ENCODE measurements around the gene CHSY1.

The CHSY1 gene

DNA sequence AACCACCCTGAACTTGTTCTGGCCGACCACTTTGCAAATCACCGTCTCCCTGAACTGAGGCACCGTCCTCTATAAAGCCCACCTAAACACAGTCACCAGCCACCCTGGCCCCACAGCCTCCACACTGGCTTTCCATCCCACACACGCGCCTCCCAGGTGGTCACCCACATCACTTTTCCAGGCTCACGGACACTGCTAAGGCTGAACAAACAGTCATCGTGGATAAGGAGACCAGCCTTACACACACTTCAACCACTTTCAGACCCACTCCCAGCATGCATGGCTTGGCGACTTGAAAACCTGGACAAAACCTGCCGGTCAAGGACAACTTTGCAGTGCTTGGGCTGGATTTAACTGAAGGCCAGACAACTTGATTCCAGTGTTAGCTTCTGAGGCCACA is 8.4 kb downstream of the CHSY1 start:
- H3K4me3 ChIP-seq (ENCODE audit: low read depth, low read length) = no peak overlapping the region
- TF ChIP-seq, protein P1, sequence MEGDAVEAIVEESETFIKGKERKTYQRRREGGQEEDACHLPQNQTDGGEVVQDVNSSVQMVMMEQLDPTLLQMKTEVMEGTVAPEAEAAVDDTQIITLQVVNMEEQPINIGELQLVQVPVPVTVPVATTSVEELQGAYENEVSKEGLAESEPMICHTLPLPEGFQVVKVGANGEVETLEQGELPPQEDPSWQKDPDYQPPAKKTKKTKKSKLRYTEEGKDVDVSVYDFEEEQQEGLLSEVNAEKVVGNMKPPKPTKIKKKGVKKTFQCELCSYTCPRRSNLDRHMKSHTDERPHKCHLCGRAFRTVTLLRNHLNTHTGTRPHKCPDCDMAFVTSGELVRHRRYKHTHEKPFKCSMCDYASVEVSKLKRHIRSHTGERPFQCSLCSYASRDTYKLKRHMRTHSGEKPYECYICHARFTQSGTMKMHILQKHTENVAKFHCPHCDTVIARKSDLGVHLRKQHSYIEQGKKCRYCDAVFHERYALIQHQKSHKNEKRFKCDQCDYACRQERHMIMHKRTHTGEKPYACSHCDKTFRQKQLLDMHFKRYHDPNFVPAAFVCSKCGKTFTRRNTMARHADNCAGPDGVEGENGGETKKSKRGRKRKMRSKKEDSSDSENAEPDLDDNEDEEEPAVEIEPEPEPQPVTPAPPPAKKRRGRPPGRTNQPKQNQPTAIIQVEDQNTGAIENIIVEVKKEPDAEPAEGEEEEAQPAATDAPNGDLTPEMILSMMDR (IDR thresholded peaks at IDR 0.05; ENCODE audit: borderline replicate concordance, insufficient read depth, low read depth, low read length) = no peak

DNA sequence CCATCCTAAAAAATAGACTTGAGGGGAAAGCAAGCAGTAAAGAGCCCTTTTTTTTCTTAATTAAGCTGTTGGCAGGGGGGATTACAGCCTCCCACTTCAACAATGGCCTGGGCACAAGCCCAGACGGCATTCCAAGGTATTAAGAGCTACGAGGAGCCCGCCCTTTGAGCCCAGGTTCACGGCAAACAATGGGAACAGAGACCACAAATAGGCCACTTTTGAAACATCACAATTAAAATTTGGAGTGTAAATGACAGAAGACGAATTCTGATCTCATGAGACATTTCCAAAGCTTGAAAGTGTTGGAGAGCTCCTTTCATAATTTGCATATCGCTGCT is 8.9 kb downstream of the CHSY1 start:
- TF ChIP-seq, protein P1 (IDR thresholded peaks at IDR 0.05; ENCODE audit: borderline replicate concordance, insufficient read depth, low read depth, low read length) = no peak

DNA sequence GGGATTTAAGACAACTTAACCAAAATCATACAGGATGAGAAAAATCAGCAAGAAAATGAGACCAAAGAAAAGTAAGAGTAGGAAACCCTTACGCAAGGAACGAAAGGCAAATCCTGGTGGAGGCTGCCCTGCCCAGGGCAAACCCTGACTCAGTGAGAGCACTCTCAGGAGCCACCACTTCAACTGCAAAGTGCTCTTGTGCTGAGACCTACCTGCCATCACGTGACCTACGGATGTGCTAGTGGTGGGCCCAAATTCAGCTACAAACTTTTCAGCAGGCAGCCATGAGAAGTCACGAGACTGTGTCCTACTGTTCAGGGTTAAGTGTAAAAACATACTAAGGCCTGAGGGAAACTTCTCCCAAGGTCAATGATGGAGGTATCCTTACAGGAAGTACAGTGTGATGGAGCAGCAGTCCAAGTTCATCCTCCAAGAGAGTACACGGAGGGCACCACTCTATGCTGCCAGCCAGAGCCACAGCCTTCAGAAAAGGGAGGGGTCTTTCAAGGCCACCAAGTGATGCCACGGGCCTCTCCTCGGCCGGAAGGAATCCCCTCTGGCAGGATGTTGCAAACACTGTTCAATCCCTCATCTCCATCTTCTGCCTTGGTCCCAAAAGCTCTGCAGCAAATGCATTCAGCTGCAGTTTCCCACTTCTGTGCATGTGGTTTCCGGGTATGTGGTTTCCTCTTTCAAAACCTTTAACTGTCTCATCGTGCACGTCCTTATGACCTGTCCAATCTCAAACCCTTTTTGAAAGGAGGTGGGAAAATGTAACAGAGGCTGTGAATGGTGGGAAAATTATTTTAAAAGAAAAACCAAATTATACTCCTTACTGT is 9.5 kb downstream of the CHSY1 start:
- TF ChIP-seq, protein P1 (IDR thresholded peaks at IDR 0.05; ENCODE audit: borderline replicate concordance, insufficient read depth, low read depth, low read length) = no peak

More for the DNA sequence above, 8.9 kb downstream of the CHSY1 start:
- no peak overlapping the region for H3K4me3 ChIP-seq (ENCODE audit: low read depth, low read length)

DNA sequence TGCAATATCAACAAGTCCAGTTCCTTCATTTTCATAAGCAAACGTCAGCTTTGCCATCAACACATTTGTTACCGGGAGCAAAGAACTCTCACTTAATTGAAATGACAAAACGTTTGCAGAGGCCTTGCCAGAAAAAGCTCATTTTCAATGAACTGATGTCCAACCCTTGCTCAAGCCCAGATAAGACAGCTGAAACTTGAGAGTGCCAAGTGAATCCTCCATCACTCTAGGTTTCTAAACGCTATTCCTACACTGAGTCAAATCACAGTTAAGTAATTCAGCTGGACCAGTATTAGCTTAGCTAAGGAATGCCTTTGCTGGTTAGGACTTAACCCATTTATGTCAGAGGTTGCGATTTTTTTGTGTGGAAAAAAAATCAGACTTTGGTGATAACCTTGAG is 11.5 kb downstream of the CHSY1 start:
- TF ChIP-seq, protein P1 (IDR thresholded peaks at IDR 0.05; ENCODE audit: borderline replicate concordance, insufficient read depth, low read depth, low read length) = no peak
- H3K4me3 ChIP-seq (ENCODE audit: low read depth, low read length) = no peak overlapping the region

More for the DNA sequence above, 9.5 kb downstream of the CHSY1 start:
- peak overlapping the region; percentile 16 for H3K4me3 ChIP-seq (ENCODE audit: low read depth, low read length)

DNA sequence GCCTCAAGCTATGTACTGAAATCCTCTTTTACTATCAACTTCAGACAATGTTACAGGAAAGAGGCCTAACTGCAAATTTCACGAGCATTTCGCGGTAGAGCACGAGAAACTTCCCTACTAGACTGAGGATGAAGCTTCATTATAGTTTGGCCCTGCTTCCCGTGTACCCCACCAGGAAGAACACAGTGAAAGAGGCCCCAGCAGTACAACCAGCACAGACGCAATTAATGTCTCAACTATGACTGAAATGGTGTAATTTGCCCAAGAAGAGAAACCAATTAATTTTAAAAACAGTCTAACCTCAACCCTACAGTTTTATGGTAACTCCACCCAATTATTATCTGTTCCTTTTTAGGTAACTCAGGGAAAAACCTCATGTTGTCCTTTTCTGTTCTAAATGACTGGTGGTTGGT is 12.1 kb downstream of the CHSY1 start:
- no peak overlapping the region for H3K4me3 ChIP-seq (ENCODE audit: low read depth, low read length)

DNA sequence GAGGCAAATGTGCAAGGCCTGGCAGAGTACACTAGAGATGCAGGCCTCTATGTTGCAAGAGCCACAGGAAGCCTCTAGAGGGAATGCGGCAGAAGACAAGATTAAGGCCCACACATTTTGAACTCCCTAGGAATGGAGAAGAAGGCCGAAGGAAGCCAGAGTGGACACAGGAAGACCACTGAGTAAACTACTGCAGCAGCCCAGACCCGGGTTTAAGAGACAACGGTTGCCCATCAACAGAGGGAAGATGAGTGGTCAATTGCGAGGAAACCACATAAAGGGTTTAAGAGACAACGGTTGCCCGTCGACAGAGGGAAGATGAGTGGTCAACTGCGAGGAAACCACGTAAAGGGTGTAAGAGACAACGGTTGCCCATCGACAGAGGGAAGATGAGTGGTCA is 14.6 kb downstream of the CHSY1 start:
- no peak overlapping the region for H3K4me3 ChIP-seq (ENCODE audit: low read depth, low read length)
- TF ChIP-seq, protein P1 (IDR thresholded peaks at IDR 0.05; ENCODE audit: borderline replicate concordance, insufficient read depth, low read depth, low read length) = no peak

More for the DNA sequence above, 12.1 kb downstream of the CHSY1 start:
- TF ChIP-seq, protein P1 (IDR thresholded peaks at IDR 0.05; ENCODE audit: borderline replicate concordance, insufficient read depth, low read depth, low read length) = no peak

DNA sequence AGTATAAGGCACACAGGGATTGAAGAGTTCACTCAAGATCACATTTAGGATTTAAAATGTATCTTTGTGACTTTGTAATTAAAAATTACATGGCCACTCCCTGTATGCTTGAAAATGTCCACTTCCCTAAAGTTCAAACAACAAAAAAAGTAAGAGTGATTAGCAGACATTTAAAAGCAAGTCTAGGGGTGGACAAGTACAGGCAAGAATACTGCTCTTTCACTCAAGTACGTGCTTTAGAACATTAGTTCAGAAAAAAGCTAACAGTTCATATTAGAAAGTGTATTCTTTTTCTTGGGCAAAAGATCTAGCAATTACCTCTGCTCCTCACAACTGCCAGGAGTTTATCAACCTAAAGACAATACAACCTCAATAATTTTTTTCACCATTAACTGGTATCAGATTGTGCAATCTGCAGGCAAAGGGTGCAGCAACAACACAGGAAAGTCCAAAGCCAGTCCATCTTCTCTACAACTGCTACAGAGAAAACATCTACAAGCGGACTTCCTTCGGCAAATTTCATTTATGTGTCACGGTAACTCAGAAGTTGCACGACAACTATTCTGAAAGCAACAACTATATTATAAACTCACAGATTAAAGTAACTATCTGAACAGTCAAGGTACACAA is 18.1 kb downstream of the CHSY1 start:
- no peak overlapping the region for H3K4me3 ChIP-seq (ENCODE audit: low read depth, low read length)
- TF ChIP-seq, protein P1 (IDR thresholded peaks at IDR 0.05; ENCODE audit: borderline replicate concordance, insufficient read depth, low read depth, low read length) = no peak

Measured in GM12875 (cell line).